ENCODE measurements around the gene TRNP1. TPM values are rescaled to one million over a fixed set of nuclear protein-coding genes. Genes with fewer than 3 reads are reported as not detected.

The TRNP1 gene
- total RNA-seq, 1 donor from 2014 or later: 2.2 TPM

DNA sequence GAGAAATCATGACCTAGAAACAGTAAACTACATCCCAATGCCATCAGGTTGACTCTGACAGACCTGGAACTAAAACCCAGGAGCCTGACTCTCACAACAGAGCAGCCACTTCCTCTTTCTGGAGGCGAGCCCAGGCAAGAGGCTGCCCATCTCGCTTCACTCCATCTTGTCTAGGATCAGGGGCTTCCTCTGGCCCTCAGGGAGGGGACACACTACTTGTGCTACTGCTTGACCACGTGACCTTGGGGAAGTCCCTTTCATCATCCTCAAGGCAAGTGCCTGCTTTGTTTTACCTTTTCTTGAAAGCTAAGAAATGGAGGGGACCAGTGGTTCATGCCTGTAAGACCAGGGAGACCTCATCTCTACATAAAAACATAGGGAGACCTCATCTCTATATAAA lies 21.8 kb downstream of the TRNP1 start:
- Mint-ChIP-seq H3K4me3 (no peak overlapping the region), H3K27ac (no peak overlapping the region), H3K9me3 (no peaks in the 10 kb centered on the region), H3K27me3 (peaks cover 28% of the 10 kb centered on the region), H3K4me1 (peaks cover 3% of the 10 kb centered on the region), H3K36me3 (ENCODE audit: low read depth) (no peaks in the 10 kb centered on the region)
- no peak for DNase-seq
- intact Hi-C loops (cut with micrococcal nuclease): no loop called here

GRCh38 chr1:27016376-27016775 lies 22.9 kb downstream of the TRNP1 start:
- Mint-ChIP-seq H3K27me3 (peaks cover 21% of the 10 kb centered on the region), H3K4me3 (no peak overlapping the region), H3K27ac (no peak overlapping the region), H3K9me3 (no peaks in the 10 kb centered on the region), H3K4me1 (peaks cover 3% of the 10 kb centered on the region), H3K36me3 (ENCODE audit: low read depth) (no peaks in the 10 kb centered on the region)
- intact Hi-C loops (cut with micrococcal nuclease): no loop called here
- no peak for DNase-seq

DNA sequence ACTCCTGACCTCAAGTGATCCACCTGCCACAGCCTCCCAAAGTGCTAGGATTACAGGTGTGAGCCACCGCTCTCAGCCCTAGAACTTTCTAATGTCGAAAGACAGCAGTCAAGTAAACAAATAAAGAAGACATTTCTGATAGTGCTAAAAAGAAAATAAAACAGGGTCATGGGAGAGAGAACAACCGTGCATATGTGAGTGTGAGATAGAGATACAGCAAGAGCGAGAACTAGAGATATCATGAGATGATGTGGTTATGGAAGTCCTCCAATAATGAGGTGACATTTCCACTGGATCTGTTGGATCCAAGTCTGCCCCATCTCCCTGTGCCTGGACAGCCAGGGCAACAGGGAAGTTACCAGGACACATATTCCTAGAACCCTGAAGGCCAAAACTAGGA lies 23.7 kb downstream of the TRNP1 start:
- peaks cover 3% of the 10 kb centered on the region for H3K4me1 Mint-ChIP-seq
- H3K9me3 Mint-ChIP-seq: no peaks in the 10 kb centered on the region
- intact Hi-C loops (cut with micrococcal nuclease): no loop called here
- no peak overlapping the region for H3K4me3 Mint-ChIP-seq
- no peak for DNase-seq
- no peak overlapping the region for H3K27ac Mint-ChIP-seq
- peaks cover 15% of the 10 kb centered on the region for H3K27me3 Mint-ChIP-seq
- no peaks in the 10 kb centered on the region for H3K36me3 Mint-ChIP-seq (ENCODE audit: low read depth)

- no peak for DNase-seq
- intact Hi-C loops (cut with micrococcal nuclease): no loop called here
- H3K27me3 Mint-ChIP-seq: peaks cover 14% of the 10 kb centered on the region
- no peak overlapping the region for H3K27ac Mint-ChIP-seq
- no peaks in the 10 kb centered on the region for H3K36me3 Mint-ChIP-seq (ENCODE audit: low read depth)
- H3K4me3 Mint-ChIP-seq: no peak overlapping the region
- peaks cover 2% of the 10 kb centered on the region for H3K4me1 Mint-ChIP-seq
- no peaks in the 10 kb centered on the region for H3K9me3 Mint-ChIP-seq
These were observed 24.8 kb downstream of the TRNP1 start for GRCh38 chr1:27018316-27018715.

DNA sequence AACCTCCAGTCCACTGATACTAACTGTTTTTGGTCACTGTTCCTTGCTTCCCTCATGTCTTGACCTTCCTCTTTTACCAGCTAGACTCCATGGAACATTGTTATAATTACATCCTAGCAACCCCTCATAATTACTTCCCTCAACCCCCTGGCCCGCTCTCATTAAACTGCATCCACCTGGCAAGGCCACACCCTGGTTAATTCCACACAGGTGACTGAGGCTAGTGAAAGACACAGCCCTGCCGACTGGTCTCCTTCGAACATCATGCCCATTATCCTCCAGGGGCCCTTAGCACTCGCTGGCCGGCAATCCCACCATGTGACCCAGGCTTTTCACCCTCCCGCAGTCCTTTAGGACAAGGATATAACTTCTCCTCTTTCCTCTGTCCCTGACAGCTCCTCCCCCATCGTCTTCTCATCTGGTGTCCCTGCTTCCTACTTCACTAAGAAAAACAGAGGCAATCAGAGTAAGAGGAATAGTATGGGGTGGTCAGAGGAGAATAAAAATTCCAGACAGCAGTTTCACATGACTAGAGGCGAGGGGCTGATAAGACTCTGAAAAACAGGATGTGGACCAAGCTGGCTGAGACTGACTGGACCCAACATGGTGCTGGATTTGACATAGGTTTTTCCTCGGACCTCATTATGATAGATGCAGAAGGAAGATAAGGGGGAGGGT lies 28.0 kb downstream of the TRNP1 start:
- Mint-ChIP-seq H3K4me1 (no peaks in the 10 kb centered on the region), H3K4me3 (no peak overlapping the region), H3K36me3 (ENCODE audit: low read depth) (no peaks in the 10 kb centered on the region), H3K27me3 (peaks cover 9% of the 10 kb centered on the region), H3K9me3 (no peaks in the 10 kb centered on the region), H3K27ac (no peak overlapping the region)
- DNase-seq: no peak
- intact Hi-C loops (cut with micrococcal nuclease): no loop called here

GRCh38 chr1:27025718-27026117 lies 32.2 kb downstream of the TRNP1 start:
- intact Hi-C loops (cut with micrococcal nuclease): no loop called here
- no peak for DNase-seq
- Mint-ChIP-seq H3K9me3 (no peaks in the 10 kb centered on the region), H3K36me3 (ENCODE audit: low read depth) (no peaks in the 10 kb centered on the region), H3K4me3 (no peak overlapping the region), H3K27me3 (peaks cover 14% of the 10 kb centered on the region), H3K27ac (no peak overlapping the region), H3K4me1 (no peaks in the 10 kb centered on the region)

GRCh38 chr1:27026621-27027574 lies 33.4 kb downstream of the TRNP1 start:
- DNase-seq: no peak
- H3K9me3 Mint-ChIP-seq: no peaks in the 10 kb centered on the region
- intact Hi-C loops (cut with micrococcal nuclease): no loop called here
- no peaks in the 10 kb centered on the region for H3K4me1 Mint-ChIP-seq
- H3K27me3 Mint-ChIP-seq: peaks cover 11% of the 10 kb centered on the region
- H3K27ac Mint-ChIP-seq: no peak overlapping the region
- no peaks in the 10 kb centered on the region for H3K36me3 Mint-ChIP-seq (ENCODE audit: low read depth)
- H3K4me3 Mint-ChIP-seq: no peak overlapping the region

- DNase-seq: no peak
- Mint-ChIP-seq H3K27me3 (peaks cover 10% of the 10 kb centered on the region), H3K36me3 (ENCODE audit: low read depth) (no peaks in the 10 kb centered on the region), H3K4me1 (no peaks in the 10 kb centered on the region), H3K9me3 (no peaks in the 10 kb centered on the region), H3K4me3 (no peak overlapping the region), H3K27ac (no peak overlapping the region)
- intact Hi-C loops (cut with micrococcal nuclease): no loop called here
These were observed 34.2 kb downstream of the TRNP1 start for GRCh38 chr1:27027575-27028250.

DNA sequence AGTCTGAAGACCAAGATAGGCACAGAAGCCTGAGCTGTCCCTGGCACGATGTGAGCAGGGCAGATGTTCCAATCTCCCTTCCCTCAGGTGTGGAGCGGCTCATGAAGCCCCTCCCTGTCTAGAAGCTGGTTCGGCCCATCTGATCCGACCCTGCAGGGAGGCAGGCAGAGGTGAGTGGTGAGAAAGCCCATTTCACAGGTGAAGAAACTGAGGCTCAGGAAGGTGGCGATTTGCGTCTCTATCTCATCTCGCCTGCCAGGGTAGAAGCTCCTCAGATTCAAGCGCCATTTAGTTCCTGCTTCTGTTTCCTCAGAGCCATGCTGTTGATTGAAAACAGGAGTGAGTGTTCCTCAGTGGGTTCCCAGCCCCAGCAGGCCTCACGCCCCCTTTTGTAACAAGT lies 36.0 kb downstream of the TRNP1 start:
- DNase-seq: no peak
- no peaks in the 10 kb centered on the region for H3K4me1 Mint-ChIP-seq
- intact Hi-C loops (cut with micrococcal nuclease): no loop called here
- H3K27ac Mint-ChIP-seq: no peak overlapping the region
- H3K36me3 Mint-ChIP-seq (ENCODE audit: low read depth): no peaks in the 10 kb centered on the region
- no peaks in the 10 kb centered on the region for H3K9me3 Mint-ChIP-seq
- H3K27me3 Mint-ChIP-seq: peaks cover 7% of the 10 kb centered on the region
- no peak overlapping the region for H3K4me3 Mint-ChIP-seq

DNA sequence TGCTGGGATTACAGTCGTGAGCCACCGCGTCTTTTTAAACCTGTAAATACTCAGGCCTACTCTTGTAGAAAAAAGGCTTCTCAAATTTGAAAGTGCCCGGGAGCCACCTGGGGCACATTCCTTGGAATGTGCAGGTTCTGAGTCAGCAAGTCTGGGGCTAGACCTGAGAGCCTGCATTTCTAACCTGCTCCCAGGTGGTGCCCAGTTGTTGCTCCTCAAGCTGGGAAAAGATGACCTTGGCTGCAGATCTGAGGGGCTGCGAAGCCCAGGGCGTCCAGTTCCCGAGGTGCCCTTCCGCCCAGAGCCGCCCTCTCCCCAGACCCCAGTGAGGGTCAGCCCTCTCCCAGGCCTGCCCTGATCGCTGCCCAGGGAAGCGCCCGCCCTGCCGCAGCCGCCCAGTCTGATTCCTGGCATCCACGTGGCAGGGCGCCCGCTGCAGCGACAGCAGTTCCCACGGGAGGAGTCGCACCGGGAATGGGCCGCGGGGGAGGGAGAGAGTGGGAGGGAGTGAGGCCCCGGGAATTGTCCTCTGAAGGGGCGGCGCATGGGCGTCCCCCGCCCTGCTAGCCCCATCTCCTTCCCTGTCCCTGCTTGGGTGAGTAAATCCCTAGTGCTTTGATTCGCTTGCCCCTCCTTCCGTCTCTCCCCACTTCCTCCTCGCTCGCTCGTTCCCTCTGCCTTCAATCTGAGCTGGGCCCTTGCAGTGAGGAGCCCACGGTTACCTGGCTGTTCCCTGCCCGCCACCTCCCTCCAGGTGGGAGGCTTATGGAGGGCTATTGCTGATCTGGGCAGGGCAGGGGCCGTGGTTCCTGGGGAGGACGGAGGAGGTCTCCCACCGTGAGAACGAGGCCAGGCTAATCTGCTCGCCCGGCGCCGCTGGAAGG lies 38.0 kb downstream of the TRNP1 start:
- no peaks in the 10 kb centered on the region for H3K4me1 Mint-ChIP-seq
- intact Hi-C loops (cut with micrococcal nuclease): no loop called here
- no peak overlapping the region for H3K27ac Mint-ChIP-seq
- DNase-seq: no peak
- H3K27me3 Mint-ChIP-seq: peaks cover 7% of the 10 kb centered on the region
- no peak overlapping the region for H3K4me3 Mint-ChIP-seq
- H3K9me3 Mint-ChIP-seq: no peaks in the 10 kb centered on the region
- H3K36me3 Mint-ChIP-seq (ENCODE audit: low read depth): no peaks in the 10 kb centered on the region

GRCh38 chr1:27032119-27032461 lies 38.6 kb downstream of the TRNP1 start:
- DNase-seq: no peak
- Mint-ChIP-seq H3K9me3 (no peaks in the 10 kb centered on the region), H3K27ac (no peak overlapping the region), H3K4me1 (no peaks in the 10 kb centered on the region), H3K4me3 (no peak overlapping the region), H3K36me3 (ENCODE audit: low read depth) (no peaks in the 10 kb centered on the region), H3K27me3 (peaks cover 4% of the 10 kb centered on the region)
- intact Hi-C loops (cut with micrococcal nuclease): no loop called here

DNA sequence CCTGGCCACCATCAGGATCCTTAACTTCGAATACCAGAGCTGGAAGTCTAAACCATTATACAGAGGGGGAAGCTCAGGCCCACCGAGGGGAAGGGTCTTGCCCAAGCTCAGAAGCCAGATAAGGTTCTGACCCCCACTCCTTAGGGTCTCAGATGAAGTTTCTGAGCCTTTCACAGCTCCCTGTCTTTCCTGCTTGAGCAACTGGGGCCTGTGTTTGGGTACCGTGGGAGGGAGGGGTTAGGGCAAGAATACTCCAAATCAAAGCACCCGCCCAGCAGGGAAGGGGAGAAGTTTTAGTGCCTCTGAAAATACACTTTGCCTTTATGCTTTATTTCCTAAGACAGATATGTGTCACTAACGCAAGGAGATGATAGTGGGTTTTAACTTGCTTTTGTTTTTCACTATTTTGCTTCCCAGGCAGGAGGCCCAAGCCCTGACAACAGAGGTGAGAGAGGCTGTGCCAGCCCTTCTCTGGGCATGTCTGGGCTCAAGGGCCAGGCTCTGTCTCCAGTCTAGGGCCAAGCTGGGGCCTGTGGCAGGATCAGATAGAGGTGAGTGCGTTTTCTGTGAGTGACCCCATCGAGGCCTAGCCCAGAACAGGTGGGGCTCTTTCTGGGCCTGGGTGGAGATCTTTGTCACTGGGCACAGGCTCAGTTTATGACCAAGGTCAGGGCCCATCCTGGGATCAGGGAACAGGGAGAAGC lies 39.7 kb downstream of the TRNP1 start:
- Mint-ChIP-seq H3K27ac (no peak overlapping the region), H3K4me3 (no peak overlapping the region), H3K9me3 (no peaks in the 10 kb centered on the region), H3K36me3 (ENCODE audit: low read depth) (no peaks in the 10 kb centered on the region), H3K27me3 (no peaks in the 10 kb centered on the region), H3K4me1 (no peaks in the 10 kb centered on the region)
- no peak for DNase-seq
- intact Hi-C loops (cut with micrococcal nuclease): no loop called here

- Mint-ChIP-seq H3K9me3 (no peaks in the 10 kb centered on the region), H3K4me3 (no peak overlapping the region), H3K27ac (no peak overlapping the region), H3K4me1 (no peaks in the 10 kb centered on the region), H3K36me3 (ENCODE audit: low read depth) (no peaks in the 10 kb centered on the region), H3K27me3 (peaks cover 2% of the 10 kb centered on the region)
- no peak for DNase-seq
- intact Hi-C loops (cut with micrococcal nuclease): no loop called here
These were observed 41.9 kb downstream of the TRNP1 start for GRCh38 chr1:27035344-27035743.
